ENCODE measurements around the gene TUBGCP6. TPM values are rescaled to one million over a fixed set of nuclear protein-coding genes. Genes with fewer than 3 reads are reported as not detected.

Gene TUBGCP6
- total and polyA plus RNA-seq, 11 donors, result 11.6 to 28.8 (median 17.7) TPM

GRCh38 chr22:50200461-50201190 is 44.2 kb downstream of the TUBGCP6 start, which contains the start of gene SELENOO:
TSS of gene SELENOO (plus strand) at chr22:50201011. CDS start at chr22:50201037, 26 bp downstream.
- 0 to 1% (median 0%) methylated on average over 29 to 105 of the region's 105 CpGs for WGBS, 4 donors
- peak; percentile 86 to 94 (median 90) for ATAC-seq
- H3K27me3 ChIP-seq, result no peaks in the 10 kb centered on the region
- TF ChIP-seq CTCF (IDR thresholded peaks at IDR 0.05) (no peak), POLR2A (IDR thresholded peaks at IDR 0.05) (peak in 1 of 2 donors; percentile 94)
- peak within 1 kb of the TSS; percentile 57 to 99 (median 82) for H3K4me3 ChIP-seq
- peaks cover 0 to 54% (median 24%) of the 10 kb centered on the region in 12 donors for H3K4me1 ChIP-seq
- H3K27ac ChIP-seq, result peak within 1 kb of the TSS; percentile 50 to 91 (median 80)
- intact Hi-C loops (cut with DNase I), result no loop called here
- H3K9me3 ChIP-seq, result no peaks in the 10 kb centered on the region
- H3K36me3 ChIP-seq, result peaks cover 0 to 43% (median 24%) of the 10 kb centered on the region in 9 donors
- DNase-seq, result peak; percentile 94 to 96 (median 94)

GRCh38 chr22:50199829-50200460 is 44.9 kb downstream of the TUBGCP6 start:
- DNase-seq (no peak), ATAC-seq (peak in 1 of 4 donors; percentile 16)
- H3K36me3 ChIP-seq, result peaks cover 0 to 50% (median 24%) of the 10 kb centered on the region in 9 donors
- H3K27me3 ChIP-seq, result no peaks in the 10 kb centered on the region
- intact Hi-C loops (cut with DNase I), result no loop called here
- 13 to 17% (median 15%) methylated on average over 21 to 34 of the region's 34 CpGs for WGBS, 4 donors
- H3K27ac ChIP-seq, result peak overlapping the region in 10 of 12 donors; percentile 50 to 91 (median 80)
- no peaks in the 10 kb centered on the region for H3K9me3 ChIP-seq
- TF ChIP-seq POLR2A (IDR thresholded peaks at IDR 0.05), result no peak
- no peak for TF ChIP-seq CTCF (IDR thresholded peaks at IDR 0.05)
- peak overlapping the region; percentile 57 to 99 (median 82) for H3K4me3 ChIP-seq
- peaks cover 0 to 47% (median 21%) of the 10 kb centered on the region in 12 donors for H3K4me1 ChIP-seq

- Histone ChIP-seq H3K27me3 (no peaks in the 10 kb centered on the region), H3K27ac (peak overlapping the region in 3 of 12 donors; percentile 85 to 91 (median 87)), H3K4me3 (no peak overlapping the region), H3K9me3 (no peaks in the 10 kb centered on the region), H3K4me1 (peaks cover 0 to 40% (median 21%) of the 10 kb centered on the region in 12 donors), H3K36me3 (peaks cover 0 to 57% (median 24%) of the 10 kb centered on the region in 9 donors)
- no peak for DNase-seq
- WGBS, 4 donors, result 64 to 77% (median 72%) methylated on average over 17 to 18 of the region's 18 CpGs
- TF ChIP-seq POLR2A (IDR thresholded peaks at IDR 0.05) (no peak), CTCF (IDR thresholded peaks at IDR 0.05) (no peak)
- no peak for ATAC-seq
- intact Hi-C loops (cut with DNase I), result no loop called here
These were observed 45.5 kb downstream of the TUBGCP6 start for GRCh38 chr22:50199251-50199721.

GRCh38 chr22:50198624-50199017 is 46.2 kb downstream of the TUBGCP6 start:
- ATAC-seq, result no peak
- H3K4me3 ChIP-seq, result no peak overlapping the region

More at GRCh38 chr22:50198624-50199017, 46.2 kb downstream of the TUBGCP6 start:
- H3K36me3 ChIP-seq, result peaks cover 0 to 59% (median 24%) of the 10 kb centered on the region in 9 donors
- H3K9me3 ChIP-seq, result no peaks in the 10 kb centered on the region
- TF ChIP-seq POLR2A (IDR thresholded peaks at IDR 0.05) (no peak), CTCF (IDR thresholded peaks at IDR 0.05) (no peak)
- peaks cover 0 to 34% (median 21%) of the 10 kb centered on the region in 12 donors for H3K4me1 ChIP-seq
- 89 to 93% (median 91%) methylated on average over 9 to 16 of the region's 16 CpGs for WGBS, 4 donors
- no peaks in the 10 kb centered on the region for H3K27me3 ChIP-seq
- H3K27ac ChIP-seq, result no peak overlapping the region
- no peak for DNase-seq
- intact Hi-C loops (cut with DNase I), result no loop called here

Measured in heart left ventricle (tissue), 16 donors.